K562 (cell line): ENCODE results near the gene MYOM1. TPM values are rescaled to one million over a fixed set of nuclear protein-coding genes. Genes with fewer than 3 reads are reported as not detected.
A peak's percentile ranks its signal among the peaks of the same experiment; 100 is the strongest.

ENCODE experiments used
- ARID1B ChIP-seq: fragments of 450-650 bp; IDR thresholded peaks from 2 replicates; pipeline ENCODE4 v1.6.1; 2016; ENCODE audit warnings: antibody characterized with exemption, mild to moderate bottlenecking, inconsistent platforms
- CHD4 ChIP-seq: fragments of 200-600 bp; sonication (generic); IDR thresholded peaks from 3 replicates; pipeline ENCODE4 v1.6.1; 2012; ENCODE audit warnings: low read depth, mild to moderate bottlenecking, mixed read lengths, low read length, inconsistent platforms; ENCODE audit not compliant: insufficient read depth, insufficient replicate concordance, poor library complexity, severe bottlenecking
- HDAC8 ChIP-seq: fragments of 450-650 bp; IDR thresholded peaks from 2 replicates; pipeline ENCODE4 v1.6.1; 2016; ENCODE audit warnings: mild to moderate bottlenecking, missing genetic modification characterization, moderate library complexity, missing compliant biosample characterization
- HDGF ChIP-seq: fragments of 450-650 bp; IDR thresholded peaks from 2 replicates; pipeline ENCODE4 v1.6.1; 2016
- HMG20A ChIP-seq: fragments of 450-650 bp; formaldehyde crosslinking; conservative IDR thresholded peaks from 2 replicates; pipeline ENCODE4 v1.4.0; 2020; ENCODE audit warnings: mild to moderate bottlenecking, mixed read lengths
- HNRNPUL1 ChIP-seq: fragments of 200-400 bp; formaldehyde crosslinking; IDR thresholded peaks from 2 replicates; pipeline ENCODE4 v1.6.1; 2017; ENCODE audit warnings: low read length
- KDM1A ChIP-seq, 2 experiments: fragments of 450-650 bp; IDR thresholded peaks; 2 replicates each; pipeline ENCODE4 v1.6.1; 2016; ENCODE audit warnings: mild to moderate bottlenecking in 2 of 2
- LARP7 ChIP-seq: fragments of 450-650 bp; IDR thresholded peaks from 2 replicates; pipeline ENCODE4 v1.6.1; 2016
- MTA1 ChIP-seq: fragments of 450-650 bp; IDR thresholded peaks from 2 replicates; pipeline ENCODE4 v1.6.1; 2017; ENCODE audit warnings: borderline replicate concordance
- MTA2 ChIP-seq: fragments of 450-650 bp; IDR thresholded peaks from 2 replicates; pipeline ENCODE4 v1.6.1; 2016; ENCODE audit warnings: low read depth
- NR4A1 ChIP-seq, 2 experiments: fragments of 250-450 bp in 1 of 2; fragments of 450-650 bp in 1 of 2; sonication (Bioruptor Pico) in 1 of 2; IDR thresholded peaks; 2 replicates each; pipeline versions ENCODE4 v1.4.0 to v1.6.1; 2016 to 2020; ENCODE audit warnings: mild to moderate bottlenecking in 2 of 2, missing compliant biosample characterization in 1 of 2, missing genetic modification characterization in 1 of 2, moderate library complexity in 1 of 2
- PCBP2 ChIP-seq: fragments of 200-400 bp; formaldehyde crosslinking; IDR thresholded peaks from 2 replicates; pipeline ENCODE4 v1.6.1; 2018; ENCODE audit warnings: low read length, low read depth, mild to moderate bottlenecking, moderate library complexity; ENCODE audit not compliant: poor library complexity, severe bottlenecking
- SMAD4 ChIP-seq: fragments of 250-450 bp; sonication (Bioruptor Pico); conservative IDR thresholded peaks from 2 replicates; pipeline ENCODE4 v1.8.0; 2021; ENCODE audit warnings: inconsistent platforms, mild to moderate bottlenecking, moderate library complexity
- SMARCC2 ChIP-seq: fragments of 450-650 bp; IDR thresholded peaks from 2 replicates; pipeline ENCODE4 v1.6.1; 2017; ENCODE audit warnings: antibody characterized with exemption, moderate library complexity, mild to moderate bottlenecking, low read depth
- TEAD2 ChIP-seq: fragments of 450-650 bp; IDR thresholded peaks from 2 replicates; pipeline ENCODE4 v1.6.1; 2016; ENCODE audit warnings: missing genetic modification characterization, control low read depth, missing compliant biosample characterization
- ZNF224 ChIP-seq: sonication (generic); formaldehyde crosslinking; IDR thresholded peaks from 2 replicates; pipeline ENCODE4 v1.8.0; 2022; ENCODE audit warnings: mild to moderate bottlenecking, missing genetic modification reagents
- ZNF717 ChIP-seq: fragments of 250-450 bp; sonication (Bioruptor Pico); IDR thresholded peaks from 2 replicates; pipeline ENCODE4 v1.5.0; 2021
- ZZZ3 ChIP-seq: fragments of 450-650 bp; IDR thresholded peaks from 2 replicates; pipeline ENCODE4 v1.6.1; 2016; ENCODE audit warnings: antibody characterized with exemption, mild to moderate bottlenecking, moderate library complexity
- polyA plus RNA-seq, 8 experiments: library from polyadenylated mRNA; depleted of rRNA in 4 of 8; stranded (reverse) in 5 of 8; unstranded in 3 of 8; fragments of >200 nt; fragmentation: Nextera tagmentation in 2 of 8; fragmentation: Illumina TruSeq in 1 of 8; extraction: Ambion mirVana in 2 of 8; extraction: Trizol in 1 of 8; gene quantifications; 2 replicates each; pipeline versions ENCODE4 v1.2.1 to v1.2.3, GENCODE V29; 2011 to 2014; ENCODE audit warnings: inconsistent platforms in 1 of 8, missing spikeins in 1 of 8
- total RNA-seq, 7 experiments: library from RNA; depleted of rRNA in 6 of 7; stranded (reverse); fragments of >200 nt in 6 of 7; fragmentation: Illumina TruSeq in 2 of 7; extraction: Trizol in 2 of 7; gene quantifications; 2 replicates each; pipeline versions ENCODE4 v1.2.1 to v1.2.3, GENCODE V29; 2011 to 2021; ENCODE audit warnings: low replicate concordance in 1 of 7
- TF ChIP-seq, protein P1 (sequence below): fragments of 450-650 bp; IDR thresholded peaks from 2 replicates; pipeline ENCODE4 v1.6.1; 2016; ENCODE audit warnings: mild to moderate bottlenecking
- TF ChIP-seq, protein P2 (sequence below): fragments of 250-450 bp; sonication (Bioruptor Pico); IDR thresholded peaks from 2 replicates; pipeline ENCODE4 v1.8.0; 2022; ENCODE audit warnings: moderate library complexity, mild to moderate bottlenecking, inconsistent platforms
- TF ChIP-seq, protein P3 (sequence below): IDR thresholded peaks from 2 replicates; pipeline ENCODE4 v1.6.1; 2011; ENCODE audit not compliant: insufficient read length; ENCODE audit errors: extremely low read depth
- TF ChIP-seq, protein P4 (sequence below): fragments of 450-650 bp; formaldehyde crosslinking; IDR thresholded peaks from 2 replicates; pipeline ENCODE4 v1.4.0; 2022; ENCODE audit warnings: mild to moderate bottlenecking, moderate library complexity

The MYOM1 gene
- total and polyA plus RNA-seq, 9 of the 15 experiments (the other 6 are each of a cell fraction or from before 2014, with no cell fraction given): 0.01 to 0.62 (median 0.25) TPM

DNA sequence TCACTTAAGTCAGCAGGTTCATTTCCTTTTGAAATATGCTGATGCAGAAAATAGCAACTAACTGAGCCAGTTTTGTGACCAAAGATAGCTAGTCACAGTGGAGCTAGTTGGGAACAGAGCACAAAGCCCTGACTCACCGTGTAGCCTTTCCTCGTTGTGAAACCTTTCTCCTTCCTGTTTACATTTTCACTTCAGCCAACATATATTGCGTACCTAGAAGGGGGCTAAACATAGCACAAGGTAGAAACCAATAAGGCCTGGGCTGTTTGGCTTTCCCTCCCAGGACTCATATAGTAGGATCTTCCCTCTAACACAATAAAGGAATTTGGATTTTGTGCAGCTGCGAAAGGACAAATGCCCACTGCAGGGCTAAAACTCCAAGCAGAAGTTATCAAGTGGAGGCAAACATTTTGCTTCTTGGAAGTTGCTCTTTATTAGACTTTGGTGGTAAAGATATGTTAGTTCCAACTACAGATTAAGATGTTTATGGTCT is 182.3 kb downstream of the MYOM1 start (continued):
- no peak for TF ChIP-seq PCBP2
- no peak for TF ChIP-seq NR4A1 (CRISPR knock-in tag; IDR thresholded peaks at IDR 0.05)
- TF ChIP-seq NR4A1 (tag; IDR thresholded peaks at IDR 0.05): 0 out of 2 replicates have a peak, but pooled peaks have one; percentile 59
- no peak for TF ChIP-seq SMAD4 (CRISPR knock-in tag)
- TF ChIP-seq HNRNPUL1: no peak
- TF ChIP-seq ARID1B: peak; percentile 70
- no peak for TF ChIP-seq LARP7
- no peak for TF ChIP-seq MTA1
- TF ChIP-seq, protein P1, sequence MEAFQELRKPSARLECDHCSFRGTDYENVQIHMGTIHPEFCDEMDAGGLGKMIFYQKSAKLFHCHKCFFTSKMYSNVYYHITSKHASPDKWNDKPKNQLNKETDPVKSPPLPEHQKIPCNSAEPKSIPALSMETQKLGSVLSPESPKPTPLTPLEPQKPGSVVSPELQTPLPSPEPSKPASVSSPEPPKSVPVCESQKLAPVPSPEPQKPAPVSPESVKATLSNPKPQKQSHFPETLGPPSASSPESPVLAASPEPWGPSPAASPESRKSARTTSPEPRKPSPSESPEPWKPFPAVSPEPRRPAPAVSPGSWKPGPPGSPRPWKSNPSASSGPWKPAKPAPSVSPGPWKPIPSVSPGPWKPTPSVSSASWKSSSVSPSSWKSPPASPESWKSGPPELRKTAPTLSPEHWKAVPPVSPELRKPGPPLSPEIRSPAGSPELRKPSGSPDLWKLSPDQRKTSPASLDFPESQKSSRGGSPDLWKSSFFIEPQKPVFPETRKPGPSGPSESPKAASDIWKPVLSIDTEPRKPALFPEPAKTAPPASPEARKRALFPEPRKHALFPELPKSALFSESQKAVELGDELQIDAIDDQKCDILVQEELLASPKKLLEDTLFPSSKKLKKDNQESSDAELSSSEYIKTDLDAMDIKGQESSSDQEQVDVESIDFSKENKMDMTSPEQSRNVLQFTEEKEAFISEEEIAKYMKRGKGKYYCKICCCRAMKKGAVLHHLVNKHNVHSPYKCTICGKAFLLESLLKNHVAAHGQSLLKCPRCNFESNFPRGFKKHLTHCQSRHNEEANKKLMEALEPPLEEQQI: no peak; the same call in 1 of the 2 replicates
- no peak for TF ChIP-seq ZNF717 (CRISPR knock-in tag)
- TF ChIP-seq, protein P2, sequence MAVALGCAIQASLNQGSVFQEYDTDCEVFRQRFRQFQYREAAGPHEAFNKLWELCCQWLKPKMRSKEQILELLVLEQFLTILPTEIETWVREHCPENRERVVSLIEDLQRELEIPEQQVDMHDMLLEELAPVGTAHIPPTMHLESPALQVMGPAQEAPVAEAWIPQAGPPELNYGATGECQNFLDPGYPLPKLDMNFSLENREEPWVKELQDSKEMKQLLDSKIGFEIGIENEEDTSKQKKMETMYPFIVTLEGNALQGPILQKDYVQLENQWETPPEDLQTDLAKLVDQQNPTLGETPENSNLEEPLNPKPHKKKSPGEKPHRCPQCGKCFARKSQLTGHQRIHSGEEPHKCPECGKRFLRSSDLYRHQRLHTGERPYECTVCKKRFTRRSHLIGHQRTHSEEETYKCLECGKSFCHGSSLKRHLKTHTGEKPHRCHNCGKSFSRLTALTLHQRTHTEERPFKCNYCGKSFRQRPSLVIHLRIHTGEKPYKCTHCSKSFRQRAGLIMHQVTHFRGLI (CRISPR knock-in tag): no peak
- no peak for TF ChIP-seq HDGF
- TF ChIP-seq CHD4: no peak
- no peak for TF ChIP-seq ZNF224
- TF ChIP-seq SMARCC2: peak; percentile 54; the same call in 1 of the 2 replicates
- no peak for TF ChIP-seq KDM1A (IDR thresholded peaks at IDR 0.05)
- TF ChIP-seq HDAC8 (tag): no peak
- TF ChIP-seq, protein P3, sequence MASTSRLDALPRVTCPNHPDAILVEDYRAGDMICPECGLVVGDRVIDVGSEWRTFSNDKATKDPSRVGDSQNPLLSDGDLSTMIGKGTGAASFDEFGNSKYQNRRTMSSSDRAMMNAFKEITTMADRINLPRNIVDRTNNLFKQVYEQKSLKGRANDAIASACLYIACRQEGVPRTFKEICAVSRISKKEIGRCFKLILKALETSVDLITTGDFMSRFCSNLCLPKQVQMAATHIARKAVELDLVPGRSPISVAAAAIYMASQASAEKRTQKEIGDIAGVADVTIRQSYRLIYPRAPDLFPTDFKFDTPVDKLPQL: no peak
- no peak for TF ChIP-seq HMG20A
- peak; percentile 43; the same call in 1 of the 2 replicates for TF ChIP-seq TEAD2 (tag)
- no peak for TF ChIP-seq MTA2
- TF ChIP-seq, protein P4, sequence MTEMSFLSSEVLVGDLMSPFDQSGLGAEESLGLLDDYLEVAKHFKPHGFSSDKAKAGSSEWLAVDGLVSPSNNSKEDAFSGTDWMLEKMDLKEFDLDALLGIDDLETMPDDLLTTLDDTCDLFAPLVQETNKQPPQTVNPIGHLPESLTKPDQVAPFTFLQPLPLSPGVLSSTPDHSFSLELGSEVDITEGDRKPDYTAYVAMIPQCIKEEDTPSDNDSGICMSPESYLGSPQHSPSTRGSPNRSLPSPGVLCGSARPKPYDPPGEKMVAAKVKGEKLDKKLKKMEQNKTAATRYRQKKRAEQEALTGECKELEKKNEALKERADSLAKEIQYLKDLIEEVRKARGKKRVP (CRISPR knock-in tag): no peak
- TF ChIP-seq ZZZ3: no peak
